NT2/D1 (cell line): Measurements from ENCODE around the gene RTF1.

ENCODE experiments used
- DNase-seq: peaks from one replicate; pipeline ENCODE4 v3.0.0-alpha.2; 2011; ENCODE audit warnings: low read depth, low spot score
- H3K27me3 ChIP-seq: 2 replicates; pipeline ENCODE4 v1.6.0; 2011; ENCODE audit warnings: mild to moderate bottlenecking; ENCODE audit not compliant: insufficient read length, insufficient read depth
- H3K36me3 ChIP-seq: 2 replicates; pipeline ENCODE4 v1.6.1; 2011; ENCODE audit warnings: mild to moderate bottlenecking, low read length, mixed read lengths; ENCODE audit not compliant: insufficient read depth, insufficient read length
- H3K4me1 ChIP-seq: 2 replicates; pipeline ENCODE4 v1.5.1; 2011; ENCODE audit not compliant: insufficient read depth, insufficient read length
- H3K4me3 ChIP-seq: 2 replicates; pipeline ENCODE4 v1.5.1; 2011; ENCODE audit warnings: low read depth; ENCODE audit not compliant: insufficient read length
- H3K9ac ChIP-seq: 2 replicates; pipeline ENCODE4 v1.6.0; 2011; ENCODE audit warnings: low read depth; ENCODE audit not compliant: insufficient read length
- H3K9me3 ChIP-seq: 2 replicates; pipeline ENCODE4 v1.5.1; 2011; ENCODE audit warnings: mild to moderate bottlenecking, low read length; ENCODE audit not compliant: insufficient read depth
- SUZ12 ChIP-seq: IDR thresholded peaks from 2 replicates; pipeline ENCODE4 v1.6.1; 2011; ENCODE audit not compliant: insufficient read length, insufficient read depth; ENCODE audit errors: extremely low read depth
- YY1 ChIP-seq: IDR thresholded peaks from 2 replicates; pipeline ENCODE4 v1.6.1; 2011; ENCODE audit not compliant: insufficient read length, insufficient read depth
- ZNF274 ChIP-seq: IDR thresholded peaks from 2 replicates; pipeline ENCODE4 v1.6.1; 2011; ENCODE audit warnings: mild to moderate bottlenecking, low read depth, low read length

The RTF1 gene

GRCh38 chr15:41494190-41494921 lies 77.5 kb downstream of the RTF1 start:
- peak overlapping the region; percentile 70 for H3K9ac ChIP-seq
- no peaks in the 10 kb centered on the region for H3K36me3 ChIP-seq
- H3K4me1 ChIP-seq, result peaks cover 7% of the 10 kb centered on the region
- H3K4me3 ChIP-seq, result peak overlapping the region; percentile 42
- no peaks in the 10 kb centered on the region for H3K9me3 ChIP-seq
- DNase-seq, result no peak
- no peak for TF ChIP-seq YY1
- TF ChIP-seq ZNF274, result no peak
- no peak for TF ChIP-seq SUZ12
- peaks cover 78% of the 10 kb centered on the region for H3K27me3 ChIP-seq

- Histone ChIP-seq H3K9me3 (no peaks in the 10 kb centered on the region), H3K9ac (peak overlapping the region; percentile 74), H3K4me1 (peaks cover 7% of the 10 kb centered on the region), H3K27me3 (peaks cover 86% of the 10 kb centered on the region), H3K36me3 (no peaks in the 10 kb centered on the region), H3K4me3 (peak overlapping the region; percentile 32)
- no peak for DNase-seq
- TF ChIP-seq ZNF274 (no peak), YY1 (no peak), SUZ12 (no peak)
These were observed 78.2 kb downstream of the RTF1 start for GRCh38 chr15:41494922-41495735.

- no peak for TF ChIP-seq ZNF274
- no peak for TF ChIP-seq YY1
- no peak for TF ChIP-seq SUZ12
- Histone ChIP-seq H3K27me3 (peaks cover 94% of the 10 kb centered on the region), H3K36me3 (no peaks in the 10 kb centered on the region), H3K4me3 (peak overlapping the region; percentile 32), H3K9ac (peak overlapping the region; percentile 74), H3K9me3 (no peaks in the 10 kb centered on the region), H3K4me1 (peaks cover 7% of the 10 kb centered on the region)
- DNase-seq, result no peak
These were observed 79.1 kb downstream of the RTF1 start for GRCh38 chr15:41495736-41496599.

- peaks cover 99% of the 10 kb centered on the region for H3K27me3 ChIP-seq
These were observed 81.8 kb downstream of the RTF1 start for GRCh38 chr15:41498657-41499056.

GRCh38 chr15:41499109-41499851 lies 82.4 kb downstream of the RTF1 start:
- H3K4me3 ChIP-seq, result no peak overlapping the region
- H3K36me3 ChIP-seq, result no peaks in the 10 kb centered on the region
- no peak for TF ChIP-seq ZNF274
- no peak for TF ChIP-seq YY1
- TF ChIP-seq SUZ12, result no peak
- peaks cover 4% of the 10 kb centered on the region for H3K4me1 ChIP-seq
- no peak overlapping the region for H3K9ac ChIP-seq
- DNase-seq, result no peak
- H3K9me3 ChIP-seq, result no peaks in the 10 kb centered on the region
- H3K27me3 ChIP-seq, result peaks cover 93% of the 10 kb centered on the region

More at GRCh38 chr15:41498657-41499056, 81.8 kb downstream of the RTF1 start:
- Histone ChIP-seq H3K9ac (no peak overlapping the region), H3K4me3 (no peak overlapping the region), H3K9me3 (no peaks in the 10 kb centered on the region), H3K36me3 (no peaks in the 10 kb centered on the region), H3K4me1 (peaks cover 4% of the 10 kb centered on the region)
- no peak for DNase-seq
- TF ChIP-seq YY1 (no peak), ZNF274 (no peak)

- no peak for DNase-seq
- Histone ChIP-seq H3K4me3 (peak overlapping the region; percentile 34), H3K9me3 (no peaks in the 10 kb centered on the region), H3K36me3 (no peaks in the 10 kb centered on the region), H3K27me3 (peaks cover 72% of the 10 kb centered on the region), H3K4me1 (peaks cover 2% of the 10 kb centered on the region), H3K9ac (peak overlapping the region; percentile 56)
- TF ChIP-seq ZNF274 (no peak), YY1 (no peak), SUZ12 (peak; percentile 62)
These were observed 84.5 kb downstream of the RTF1 start for GRCh38 chr15:41501191-41501917.
